A172 (cell line): ENCODE results near the gene KRTAP4-16. TPM values are rescaled to one million over a fixed set of nuclear protein-coding genes. Genes with fewer than 3 reads are reported as not detected.
A peak's percentile ranks its signal among the peaks of the same experiment; 100 is the strongest.
"Not testable (repeated sequence)": the region's sequence is repeated elsewhere in the genome, so short reads cannot be mapped to it uniquely, and the experiment has no call there.

Experiments used
- DNase-seq: peaks from one replicate; pipeline ENCODE4 v3.0.0-alpha.2; 2015; ENCODE audit warnings: low spot score
- total RNA-seq: library from RNA; depleted of rRNA; stranded (reverse); fragments of >200 nt; shearing (Covaris generic); gene quantifications from 2 replicates; pipeline ENCODE4 v1.2.3, GENCODE V29; 2014

KRTAP4-16 gene
- total RNA-seq, 1 experiment from 2014 or later, result not detected

DNA sequence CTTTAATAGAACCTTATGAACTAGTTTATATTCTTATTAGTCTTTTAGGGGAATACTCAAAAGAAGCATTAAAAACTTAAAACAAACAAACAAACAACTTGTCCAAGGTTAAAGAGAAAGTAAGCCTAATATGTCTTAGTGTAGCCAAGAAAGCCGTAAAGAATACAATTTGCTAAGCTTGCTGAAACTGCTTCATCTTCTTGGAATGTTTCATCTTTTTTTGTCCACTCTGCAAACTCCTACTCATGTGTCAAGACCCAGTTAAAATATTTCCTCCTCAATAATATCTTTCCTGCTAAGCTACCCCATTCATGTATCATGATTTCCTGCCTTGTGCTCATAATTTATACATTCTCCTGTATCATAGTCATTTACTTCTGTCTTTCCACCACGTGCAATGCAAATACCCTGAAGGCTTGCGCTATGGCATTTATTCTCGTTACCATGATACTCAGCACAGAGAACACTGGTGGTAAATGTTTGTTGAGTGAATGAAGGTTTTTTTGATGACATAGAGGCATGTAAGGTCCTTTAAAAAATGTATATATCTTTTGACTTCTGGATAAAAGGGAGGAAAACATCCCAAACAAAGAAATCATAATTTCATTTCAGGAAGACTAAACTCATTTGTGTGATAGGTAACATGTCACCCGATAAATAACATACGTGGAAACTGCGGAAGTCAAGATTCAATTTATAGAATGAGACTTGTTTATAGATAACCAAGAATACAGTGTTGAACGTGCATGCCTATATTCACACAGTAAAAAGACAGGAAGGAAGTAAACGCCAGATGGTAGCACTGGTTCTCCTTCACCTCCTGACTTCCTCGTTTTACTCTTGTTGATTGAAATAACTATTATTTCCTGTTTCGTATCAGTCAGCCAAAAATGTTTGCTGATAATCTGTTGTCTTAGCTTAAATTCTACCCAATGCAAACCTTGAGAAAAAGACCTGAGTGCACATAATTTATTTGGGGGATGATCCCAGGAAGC, 18.0 kb upstream of the KRTAP4-16 start:
- DNase-seq, result not testable (repeated sequence)

DNA sequence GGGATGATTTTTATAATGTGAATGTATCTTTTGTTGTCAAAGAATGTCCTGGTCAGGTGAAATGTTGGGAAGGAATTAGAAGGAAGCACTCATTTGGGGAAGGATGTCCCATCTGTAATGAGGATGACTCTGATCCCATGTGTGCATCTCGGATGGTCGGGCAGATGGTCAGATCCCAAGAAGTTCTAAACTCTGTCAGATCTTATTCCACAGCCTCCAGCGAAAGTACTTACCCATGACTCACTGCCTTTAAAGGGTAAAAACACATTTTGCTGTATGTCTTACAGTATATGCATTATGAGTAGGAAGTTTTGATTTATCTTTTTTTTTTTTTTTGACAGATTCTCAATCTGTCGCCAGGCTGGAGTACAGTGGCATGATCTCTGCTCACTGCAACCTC, 16.7 kb upstream of the KRTAP4-16 start:
- DNase-seq, result no peak

DNA sequence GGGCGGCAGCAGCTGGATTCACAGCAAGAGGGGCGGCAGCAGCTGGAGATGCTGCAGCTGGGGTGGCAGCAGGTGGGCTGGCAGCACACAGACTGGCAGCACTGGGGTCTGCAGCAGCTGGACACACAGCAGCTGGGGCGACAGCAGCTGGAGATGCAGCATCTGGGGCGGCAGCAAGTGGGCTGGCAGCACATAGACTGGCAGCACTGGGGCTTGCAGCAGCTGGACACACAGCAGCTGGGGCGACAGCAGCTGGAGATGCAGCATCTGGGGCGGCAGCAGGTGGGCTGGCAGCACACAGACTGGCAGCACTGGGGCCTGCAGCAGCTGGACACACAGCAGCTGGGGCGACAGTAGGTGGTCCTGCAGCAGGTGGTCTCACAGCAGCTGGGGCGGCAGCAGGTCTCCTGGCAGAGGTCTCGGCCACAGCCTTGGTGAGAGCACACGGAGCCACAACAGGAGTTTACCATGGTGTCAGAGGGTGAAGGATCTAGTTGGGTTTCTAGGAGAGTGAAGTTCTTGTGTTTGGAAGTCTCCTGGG, 15.9 kb upstream of the KRTAP4-16 start, which contains the start of gene KRTAP4-11:
Gene KRTAP4-11 (minus strand): TSS at position 528 of the 541 bp plus-strand sequence. CDS start 58 bp downstream, at position 470.
- DNase-seq, result not testable (repeated sequence)

DNA sequence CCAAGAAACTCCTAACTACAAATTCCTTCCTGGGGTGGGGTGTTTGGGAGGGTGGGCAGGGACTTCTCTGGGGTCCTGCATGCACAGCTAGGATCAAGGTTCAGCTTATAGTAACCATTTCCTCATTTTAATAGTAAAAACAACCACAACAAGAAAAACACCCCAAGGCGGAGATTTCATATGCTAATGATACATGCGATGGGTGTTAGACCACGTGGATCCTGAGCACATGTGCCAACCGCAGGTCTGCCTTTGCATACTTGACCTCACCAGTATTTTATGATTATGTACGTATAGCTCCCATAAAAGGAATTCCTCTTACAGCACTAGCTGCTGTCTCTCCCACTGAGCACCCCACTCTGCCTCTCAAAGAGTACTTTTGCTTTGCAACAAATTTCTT, 14.3 kb upstream of the KRTAP4-16 start:
- no peak for DNase-seq

DNA sequence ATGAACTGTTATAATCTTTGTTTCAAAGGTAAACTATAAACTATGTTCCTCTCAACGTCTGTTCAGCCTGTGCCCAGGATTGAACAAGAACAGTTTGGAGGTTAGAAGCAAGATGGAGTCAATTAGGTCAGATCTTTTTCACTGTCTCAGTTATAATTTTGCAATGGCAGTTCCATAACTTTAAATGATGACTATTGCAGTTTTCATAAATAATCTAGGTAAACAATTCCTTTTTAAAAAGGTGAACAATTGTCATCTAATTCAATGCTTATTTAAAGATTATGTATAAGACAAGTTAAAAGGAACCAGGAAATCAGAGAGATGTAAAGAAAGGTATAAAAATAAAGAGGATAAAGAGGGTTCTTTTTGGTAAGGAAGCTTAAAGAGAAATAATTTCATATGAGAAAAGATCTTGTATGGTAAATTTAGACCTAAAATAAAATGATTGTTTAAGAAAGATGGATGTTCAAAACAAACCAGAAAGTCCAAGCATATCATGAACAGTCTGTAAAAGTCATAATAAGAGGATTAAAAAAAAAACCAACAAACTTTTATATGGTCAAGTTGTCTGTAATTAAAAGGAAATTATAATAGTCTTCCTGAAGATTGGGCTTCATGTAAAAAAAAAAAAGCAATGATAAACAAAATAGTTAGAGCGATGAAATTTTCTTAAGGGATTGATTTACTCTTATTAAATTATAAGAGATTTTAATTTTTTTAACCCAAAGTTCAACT, 9.3 kb upstream of the KRTAP4-16 start:
- no peak for DNase-seq

DNA sequence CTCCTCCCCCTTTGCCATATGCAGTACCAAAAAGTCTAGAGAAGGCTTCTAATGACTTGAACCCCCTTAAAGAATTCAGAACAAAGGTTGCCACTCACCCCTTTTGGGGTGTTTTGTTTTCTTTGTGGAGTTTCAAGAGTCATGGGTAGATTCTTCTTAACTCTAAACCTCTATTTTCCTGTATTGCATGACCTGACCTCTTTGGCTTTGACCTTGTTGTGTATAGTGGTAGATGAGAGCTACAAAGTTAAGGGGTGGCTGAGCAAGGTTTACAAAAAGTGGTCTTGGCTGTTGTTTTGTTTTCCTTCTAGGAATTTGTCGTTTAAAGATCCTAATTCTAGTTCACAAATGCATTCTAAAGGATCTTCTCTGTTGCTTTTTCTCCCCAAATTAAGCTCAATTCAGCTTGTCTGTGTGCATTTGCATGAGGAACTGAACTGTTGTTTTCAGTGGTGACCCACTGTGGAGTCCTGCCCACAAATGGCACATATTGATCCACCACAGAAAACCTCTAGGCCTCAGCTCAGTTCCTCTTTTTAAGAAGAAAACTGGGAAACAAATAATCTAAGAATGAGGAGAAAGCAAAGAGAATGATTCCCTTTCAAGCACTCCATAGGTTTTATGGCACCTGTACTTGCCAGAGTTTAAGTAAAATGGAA, 6.8 kb upstream of the KRTAP4-16 start:
- not testable (repeated sequence) for DNase-seq

DNA sequence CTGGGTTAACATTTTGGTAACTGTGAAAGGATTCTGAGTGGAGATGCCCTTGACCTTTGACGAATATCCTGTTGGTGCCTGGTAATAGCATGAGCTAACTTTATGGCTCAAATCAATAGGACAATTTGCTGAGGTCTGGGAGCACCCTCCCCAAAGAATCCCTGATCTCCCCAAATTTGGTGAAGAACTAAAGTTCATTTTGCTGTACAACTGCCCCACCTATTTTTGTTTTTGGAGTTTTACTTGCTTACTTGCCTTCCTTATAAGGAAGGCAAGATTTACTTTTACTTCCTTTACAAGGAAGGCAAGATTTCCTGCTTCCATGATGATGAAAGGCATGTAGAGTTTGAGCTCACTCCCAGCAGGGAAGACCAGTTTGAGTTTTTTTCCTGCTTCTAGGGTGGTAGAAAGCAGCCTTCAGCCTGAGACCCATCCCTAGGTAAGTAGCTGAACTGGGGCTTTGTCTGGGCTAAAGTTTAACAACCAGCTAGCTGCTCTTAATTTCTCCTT, 6.0 kb upstream of the KRTAP4-16 start:
- DNase-seq, result peak; percentile 31

DNA sequence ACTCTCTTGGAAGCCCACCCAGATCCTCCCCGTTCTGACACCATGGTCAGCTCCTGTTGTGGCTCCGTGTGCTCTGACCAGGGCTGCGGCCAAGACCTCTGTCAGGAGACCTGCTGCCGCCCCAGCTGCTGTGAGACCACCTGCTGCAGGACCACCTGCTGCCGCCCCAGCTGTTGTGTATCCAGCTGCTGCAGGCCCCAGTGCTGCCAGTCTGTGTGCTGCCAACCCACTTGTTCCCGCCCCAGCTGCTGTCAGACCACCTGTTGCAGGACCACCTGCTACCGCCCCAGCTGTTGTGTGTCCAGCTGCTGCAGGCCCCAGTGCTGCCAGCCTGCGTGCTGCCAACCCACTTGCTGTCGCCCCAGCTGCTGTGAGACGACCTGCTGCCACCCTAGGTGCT, 3.3 kb upstream of the KRTAP4-16 start, which contains the start of gene KRTAP4-9:
Gene KRTAP4-9 (plus strand): TSS at position 43 of the 400 bp plus-strand sequence. CDS start 0 bp downstream, at position 43.
- DNase-seq, result not testable (repeated sequence)

DNA sequence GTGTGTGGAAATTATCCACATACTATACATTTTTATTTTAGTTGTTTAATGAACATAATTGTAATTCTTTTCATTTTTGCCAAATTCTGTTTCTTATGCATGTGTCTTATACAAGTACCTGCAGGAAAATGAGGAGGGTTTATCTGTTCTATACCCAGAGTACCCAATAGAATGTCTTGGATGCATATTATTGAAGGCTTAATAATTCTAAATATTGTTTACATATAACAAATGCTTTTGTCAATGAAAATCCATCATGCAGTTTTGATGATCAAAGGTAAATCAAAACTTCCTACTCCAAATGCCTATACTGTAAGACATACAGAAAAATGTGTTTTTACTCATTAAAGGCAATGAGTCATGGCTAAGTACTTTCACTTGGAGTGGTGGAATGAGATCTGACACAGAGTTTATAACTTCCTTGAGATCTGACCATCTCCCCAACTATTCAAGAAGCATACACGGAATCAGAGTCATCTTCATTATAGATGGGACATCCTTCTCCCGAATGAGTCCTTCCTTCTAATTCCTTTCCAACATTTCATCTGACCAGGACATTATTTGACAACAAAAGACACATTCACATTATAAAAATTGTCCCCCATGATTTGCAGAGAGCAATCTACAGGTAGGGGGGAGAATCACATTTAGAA, 2.5 kb upstream of the KRTAP4-16 start:
- DNase-seq, result peak; percentile 68

DNA sequence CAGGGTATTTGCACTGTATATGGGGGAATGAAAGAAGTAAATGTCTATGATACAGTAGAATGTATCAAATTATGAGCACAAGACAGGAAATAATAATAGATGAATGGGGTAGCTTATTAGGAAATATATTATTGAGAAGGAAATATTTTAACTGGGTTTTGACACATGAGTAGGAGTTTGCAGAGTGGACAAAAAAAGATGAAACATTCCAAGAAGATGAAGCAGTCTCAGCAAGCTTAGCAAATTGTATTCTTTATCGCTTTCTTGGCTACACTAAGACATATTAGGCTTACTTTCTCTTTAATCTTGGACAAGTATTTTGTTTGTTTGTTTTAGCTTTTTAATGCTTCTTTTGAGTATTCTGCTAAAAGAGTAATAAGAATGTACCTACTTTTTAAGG, 1.9 kb upstream of the KRTAP4-16 start:
- peak; percentile 28 for DNase-seq

DNA sequence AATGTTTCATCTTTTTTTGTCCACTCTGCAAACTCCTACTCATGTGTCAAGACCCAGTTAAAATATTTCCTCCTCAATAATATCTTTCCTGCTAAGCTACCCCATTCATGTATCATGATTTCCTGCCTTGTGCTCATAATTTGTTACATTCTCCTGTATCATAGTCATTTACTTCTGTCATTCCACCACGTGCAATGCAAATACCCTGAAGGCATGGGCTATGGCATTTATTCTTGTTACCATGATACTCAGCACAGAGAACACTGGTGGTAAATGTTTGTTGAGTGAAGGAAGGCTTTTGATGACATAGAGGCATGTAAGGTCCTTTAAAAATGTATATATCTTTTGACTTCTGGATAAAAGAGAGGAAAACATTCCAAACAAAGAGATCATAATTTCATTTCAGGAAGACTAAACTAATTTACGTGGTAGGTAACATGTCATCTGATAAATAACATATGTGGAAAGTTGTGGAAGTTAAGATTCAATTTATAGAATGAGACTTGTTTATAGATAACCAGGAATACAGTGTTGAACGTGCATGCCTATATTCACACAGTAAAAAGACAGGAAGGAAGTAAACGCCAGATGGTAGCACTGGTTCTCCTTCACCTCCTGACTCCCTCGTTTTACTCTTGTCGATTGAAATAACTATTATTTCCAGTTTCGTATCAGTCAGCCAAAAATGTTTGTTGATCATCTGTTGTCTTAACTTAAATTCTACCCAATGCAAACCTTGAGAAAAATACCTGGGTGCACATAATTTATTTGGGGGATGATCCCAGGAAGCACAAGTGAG, 2.1 kb downstream of the KRTAP4-16 start:
- peak; percentile 67 for DNase-seq

DNA sequence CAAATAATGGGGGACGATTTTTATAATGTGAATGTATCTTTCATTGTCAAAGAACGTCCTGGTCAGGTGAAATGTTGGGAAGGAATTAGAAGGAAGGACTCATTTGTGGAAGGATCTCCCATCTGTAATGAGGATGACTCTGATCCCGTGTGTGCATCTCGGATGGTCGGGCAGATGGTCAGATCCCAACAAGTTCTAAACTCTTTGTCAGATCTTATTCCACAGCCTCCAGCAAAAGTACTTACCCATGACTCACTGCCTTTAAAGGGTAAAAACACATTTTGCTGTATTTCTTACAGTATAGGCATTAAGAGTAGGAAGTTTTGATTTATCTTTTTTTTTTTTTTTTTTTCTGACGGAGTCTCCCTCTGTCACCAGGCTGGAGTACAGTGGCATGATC, 3.5 kb downstream of the KRTAP4-16 start:
- peak; percentile 46 for DNase-seq

DNA sequence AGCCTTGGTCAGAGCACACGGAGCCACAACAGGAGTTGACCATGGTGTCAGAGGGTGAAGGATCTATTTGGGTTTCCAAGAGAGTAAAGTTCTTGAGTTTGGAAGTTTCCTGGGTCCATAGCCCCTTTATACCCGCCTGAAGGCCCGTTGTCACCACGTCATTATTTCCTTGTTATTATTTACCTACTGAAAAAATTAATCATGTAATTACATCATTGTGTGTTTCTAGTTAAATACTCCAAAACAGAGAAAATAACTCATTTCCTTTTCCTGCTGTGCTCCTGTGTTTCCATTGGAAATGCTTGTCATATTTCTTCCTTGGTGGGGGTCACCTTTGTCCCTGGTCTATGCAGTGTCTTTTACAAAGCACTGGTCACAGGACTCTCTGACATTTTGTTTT, 4.0 kb downstream of the KRTAP4-16 start, which contains the start of gene KRTAP4-8:
Gene KRTAP4-8 (minus strand): TSS at position 101 of the 400 bp plus-strand sequence. CDS start 58 bp downstream, at position 43.
- no peak for DNase-seq

DNA sequence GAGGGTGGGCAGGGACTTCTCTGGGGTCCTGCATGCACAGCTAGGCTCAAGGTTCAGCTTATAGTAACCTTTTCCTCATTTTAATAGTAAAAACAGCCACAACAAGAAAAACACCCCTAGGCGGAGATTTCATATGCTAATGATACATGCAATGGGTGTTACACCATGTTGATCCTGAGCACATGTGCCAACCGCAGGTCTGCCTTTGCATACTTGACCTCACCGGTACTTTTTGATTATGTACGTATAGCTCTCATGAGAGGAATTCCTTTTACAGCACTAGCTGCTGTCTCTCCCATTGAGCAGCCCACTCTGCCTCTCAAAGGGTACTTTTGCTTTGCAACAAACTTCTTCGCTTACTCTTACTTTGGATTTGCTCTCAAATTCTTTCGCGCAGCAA, 6.0 kb downstream of the KRTAP4-16 start:
- no peak for DNase-seq

DNA sequence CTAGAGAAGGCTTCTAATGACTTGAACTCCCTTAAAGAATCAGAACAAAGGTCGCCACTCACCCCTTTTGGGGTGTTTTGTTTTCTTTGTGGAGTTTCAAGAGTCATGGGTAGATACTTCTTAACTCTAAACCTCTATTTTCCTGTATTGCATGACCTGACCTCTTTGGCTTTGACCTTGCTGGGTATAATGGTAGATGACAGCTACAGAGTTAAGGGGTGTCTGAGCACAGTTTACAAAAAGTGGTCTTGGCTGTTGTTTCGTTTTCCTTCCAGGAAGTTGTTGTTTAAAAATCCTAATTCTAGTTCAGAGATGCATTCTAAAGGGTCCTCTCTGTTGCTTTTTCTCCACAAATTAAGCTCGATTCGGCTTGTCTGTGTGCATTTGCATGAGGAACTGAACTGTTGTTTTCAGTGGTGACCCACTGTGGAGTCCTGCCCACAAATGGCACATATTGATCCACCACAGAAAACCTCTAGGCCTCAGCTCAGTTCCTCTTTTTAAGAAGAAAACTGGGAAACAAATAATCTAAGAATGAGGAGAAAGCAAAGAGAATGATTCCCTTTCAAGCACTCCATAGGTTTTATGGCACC, 13.2 kb downstream of the KRTAP4-16 start:
- DNase-seq, result not testable (repeated sequence)

DNA sequence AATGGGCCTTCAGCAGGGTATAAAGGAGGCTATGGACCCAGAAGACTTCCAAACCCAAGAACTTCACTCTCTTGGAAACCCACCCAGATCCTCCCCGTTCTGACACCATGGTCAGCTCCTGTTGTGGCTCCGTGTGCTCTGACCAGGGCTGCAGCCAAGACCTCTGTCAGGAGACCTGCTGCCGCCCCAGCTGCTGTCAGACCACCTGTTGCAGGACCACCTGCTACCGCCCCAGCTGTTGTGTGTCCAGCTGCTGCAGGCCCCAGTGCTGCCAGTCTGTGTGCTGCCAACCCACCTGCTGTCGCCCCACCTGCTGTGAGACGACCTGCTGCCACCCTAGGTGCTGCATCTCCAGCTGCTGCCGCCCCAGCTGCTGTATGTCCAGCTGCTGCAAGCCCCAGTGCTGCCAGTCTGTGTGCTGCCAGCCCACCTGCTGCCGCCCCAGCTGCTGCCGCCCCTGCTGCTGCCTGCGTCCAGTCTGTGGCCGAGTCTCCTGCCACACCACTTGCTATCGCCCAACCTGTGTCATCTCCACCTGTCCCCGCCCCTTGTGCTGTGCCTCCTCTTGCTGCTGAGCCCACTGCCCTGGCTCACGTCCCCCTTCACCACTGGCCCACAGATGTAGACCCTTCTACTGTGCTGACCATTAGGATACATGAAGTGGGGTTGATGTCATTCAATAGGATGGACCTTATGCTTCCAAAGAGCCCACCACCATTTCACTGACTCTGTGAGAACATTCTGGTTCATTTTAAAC, 17.7 kb downstream of the KRTAP4-16 start, which contains the start of gene KRTAP4-7:
Gene KRTAP4-7 (plus strand): TSS at position 51 of the 757 bp plus-strand sequence. CDS start 57 bp downstream, at position 108.
- not testable (repeated sequence) for DNase-seq

DNA sequence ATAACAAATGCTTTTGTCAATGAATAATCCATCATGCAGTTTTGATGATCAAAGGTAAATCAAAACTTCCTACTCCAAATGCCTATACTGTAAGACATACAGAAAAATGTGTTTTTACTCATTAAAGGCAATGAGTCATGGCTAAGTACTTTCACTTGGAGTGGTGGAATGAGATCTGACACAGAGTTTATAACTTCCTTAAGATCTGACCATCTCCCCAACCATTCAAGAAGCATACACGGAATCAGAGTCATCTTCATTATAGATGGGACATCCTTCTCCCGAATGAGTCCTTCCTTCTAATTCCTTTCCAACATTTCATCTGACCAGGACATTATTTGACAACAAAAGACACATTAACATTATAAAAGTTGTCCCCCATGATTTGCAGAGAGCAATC, 18.6 kb downstream of the KRTAP4-16 start:
- DNase-seq, result peak; percentile 45

DNA sequence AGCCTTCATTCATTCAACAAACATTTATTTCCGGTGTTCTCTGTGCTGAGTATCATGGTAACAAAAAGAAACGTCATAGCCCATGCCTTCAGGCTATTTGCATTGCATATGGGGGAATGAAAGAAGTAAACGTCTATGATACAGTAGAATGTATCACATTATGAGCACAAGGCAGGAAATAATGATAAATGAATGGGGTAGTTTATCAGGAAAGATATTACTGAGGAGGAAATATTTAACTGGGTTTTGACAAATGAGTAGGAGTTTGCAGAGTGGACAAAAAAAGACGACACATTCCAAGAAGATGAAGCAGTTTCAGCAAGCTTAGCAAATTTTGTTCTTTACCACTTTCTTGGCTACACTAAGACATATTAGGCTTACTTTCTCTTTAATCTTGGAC, 19.4 kb downstream of the KRTAP4-16 start:
- DNase-seq, result peak; percentile 49
